Measurements from ENCODE around the gene GHR.

The GHR gene

GRCh38 chr5:42423285-42424165, at the start of gene GHR:
GHR (plus strand) TSS chr5:42423439; CDS start chr5:42565875, 142,436 bp downstream.
- peak; percentile 91 for DNase-seq (ENCODE audit: low spot score)

GRCh38 chr5:42374679-42375273, 48.5 kb upstream of the GHR start:
- peak; percentile 24 for DNase-seq (ENCODE audit: low spot score)

GRCh38 chr5:42377496-42377895, 45.7 kb upstream of the GHR start:
- DNase-seq (ENCODE audit: low spot score) = peak; percentile 70

GRCh38 chr5:42381973-42382372, 41.3 kb upstream of the GHR start:
- DNase-seq (ENCODE audit: low spot score) = no peak

GRCh38 chr5:42387563-42387962, 35.7 kb upstream of the GHR start:
- no peak for DNase-seq (ENCODE audit: low spot score)

- DNase-seq (ENCODE audit: low spot score) = no peak
Measured at GRCh38 chr5:42390115-42390514, 33.1 kb upstream of the GHR start.

GRCh38 chr5:42392917-42393316, 30.3 kb upstream of the GHR start:
- DNase-seq (ENCODE audit: low spot score) = no peak

- no peak for DNase-seq (ENCODE audit: low spot score)
Measured at GRCh38 chr5:42396111-42396510, 27.1 kb upstream of the GHR start.

GRCh38 chr5:42397267-42397666, 26.0 kb upstream of the GHR start:
- no peak for DNase-seq (ENCODE audit: low spot score)

GRCh38 chr5:42399702-42400101, 23.5 kb upstream of the GHR start:
- no peak for DNase-seq (ENCODE audit: low spot score)

GRCh38 chr5:42400474-42400873, 22.8 kb upstream of the GHR start:
- DNase-seq (ENCODE audit: low spot score) = no peak

- no peak for DNase-seq (ENCODE audit: low spot score)
Measured at GRCh38 chr5:42403236-42403635, 20.0 kb upstream of the GHR start.

- no peak for DNase-seq (ENCODE audit: low spot score)
Measured at GRCh38 chr5:42404366-42404765, 18.9 kb upstream of the GHR start.

GRCh38 chr5:42419294-42419693, 3.9 kb upstream of the GHR start:
- no peak for DNase-seq (ENCODE audit: low spot score)

- no peak for DNase-seq (ENCODE audit: low spot score)
Measured at GRCh38 chr5:42422656-42423280, 471 bp upstream of the GHR start.

- no peak for DNase-seq (ENCODE audit: low spot score)
Measured at GRCh38 chr5:42426016-42426415, 2.8 kb downstream of the GHR start.

- DNase-seq (ENCODE audit: low spot score) = no peak
Measured at GRCh38 chr5:42429694-42430093, 6.5 kb downstream of the GHR start.

- DNase-seq (ENCODE audit: low spot score) = no peak
Measured at GRCh38 chr5:42434047-42434724, 10.9 kb downstream of the GHR start.

GRCh38 chr5:42436051-42436450, 12.8 kb downstream of the GHR start:
- DNase-seq (ENCODE audit: low spot score) = no peak

GRCh38 chr5:42454216-42454995, 31.2 kb downstream of the GHR start:
- peak; percentile 7 for DNase-seq (ENCODE audit: low spot score)

GRCh38 chr5:42461033-42461432, 37.8 kb downstream of the GHR start:
- DNase-seq (ENCODE audit: low spot score) = no peak

- DNase-seq (ENCODE audit: low spot score) = no peak
Measured at GRCh38 chr5:42461507-42461906, 38.3 kb downstream of the GHR start.

Measured in kidney tubule cell (primary cell).